Nucleus accumbens (tissue), 56 donors: ENCODE results near the gene DENND4B.
A peak's percentile ranks its signal among the peaks of the same experiment; 100 is the strongest.
"Not testable (repeated sequence)": the region's sequence is repeated elsewhere in the genome, so short reads cannot be mapped to it uniquely, and the experiment has no call there.

Source experiments
- DNase-seq, 56 donors: peaks; one replicate each; lab custom pipeline; 2025; lab: John Stamatoyannopoulos, UW

DENND4B gene

GRCh38 chr1:153946622-153947241 is at the start of gene DENND4B:
Gene DENND4B, minus strand, starts transcription at chr1:153946718. Its CDS starts 2,344 bp downstream, at chr1:153944374.
- peak in 54 of 56 donors; percentile 20 to 86 (median 65) for DNase-seq

GRCh38 chr1:153995640-153996039 is 49.1 kb upstream of the DENND4B start:
- no peak for DNase-seq

- DNase-seq, result no peak
These were observed 48.7 kb upstream of the DENND4B start for GRCh38 chr1:153995202-153995601.

GRCh38 chr1:153991806-153992205 is 45.3 kb upstream of the DENND4B start:
- DNase-seq, result peak in 4 of 56 donors; percentile 7 to 47 (median 20)

- no peak for DNase-seq
These were observed 44.7 kb upstream of the DENND4B start for GRCh38 chr1:153991151-153991630.

GRCh38 chr1:153990468-153991150 is 44.1 kb upstream of the DENND4B start, which contains the start of gene RPS27:
Gene RPS27, plus strand, starts transcription at chr1:153990762. Its CDS starts 35 bp downstream, at chr1:153990797.
- peak; percentile 52 to 96 (median 85) for DNase-seq

GRCh38 chr1:153987621-153988020 is 41.1 kb upstream of the DENND4B start:
- no peak for DNase-seq

GRCh38 chr1:153985941-153986761 is 39.6 kb upstream of the DENND4B start, which contains the start of gene RAB13:
Gene RAB13, minus strand, starts transcription at chr1:153986339. Its CDS starts 103 bp downstream, at chr1:153986236.
- peak in 52 of 56 donors; percentile 9 to 80 (median 52) for DNase-seq

- peak in 4 of 56 donors; percentile 11 to 37 (median 20) for DNase-seq
These were observed 38.9 kb upstream of the DENND4B start for GRCh38 chr1:153985341-153985912.

GRCh38 chr1:153984123-153984894 is 37.8 kb upstream of the DENND4B start:
- DNase-seq, result no peak

- DNase-seq, result not testable (repeated sequence)
These were observed 35.2 kb upstream of the DENND4B start for GRCh38 chr1:153981735-153982134.

GRCh38 chr1:153979091-153979490 is 32.6 kb upstream of the DENND4B start:
- DNase-seq, result not testable (repeated sequence)

- DNase-seq, result no peak
These were observed 31.9 kb upstream of the DENND4B start for GRCh38 chr1:153978274-153978909.

GRCh38 chr1:153977250-153978240 is 31.0 kb upstream of the DENND4B start, which contains the start of gene JTB:
Gene JTB, minus strand, starts transcription at chr1:153977674. Its CDS starts 422 bp downstream, at chr1:153977252.
- peak in 55 of 56 donors; percentile 47 to 95 (median 81) for DNase-seq

- no peak for DNase-seq
These were observed 30.3 kb upstream of the DENND4B start for GRCh38 chr1:153976819-153977249.

GRCh38 chr1:153973525-153973924 is 27.0 kb upstream of the DENND4B start:
- no peak for DNase-seq

- no peak for DNase-seq
These were observed 26.6 kb upstream of the DENND4B start for GRCh38 chr1:153973071-153973470.

GRCh38 chr1:153970346-153970745 is 23.8 kb upstream of the DENND4B start:
- DNase-seq, result no peak
